NCI-H1048 (cell line): ENCODE results near the gene CDRT4.

Experiments used
- DNase-seq: peaks from one replicate; lab custom pipeline; 2025; lab: John Stamatoyannopoulos, UW

CDRT4 gene

DNA sequence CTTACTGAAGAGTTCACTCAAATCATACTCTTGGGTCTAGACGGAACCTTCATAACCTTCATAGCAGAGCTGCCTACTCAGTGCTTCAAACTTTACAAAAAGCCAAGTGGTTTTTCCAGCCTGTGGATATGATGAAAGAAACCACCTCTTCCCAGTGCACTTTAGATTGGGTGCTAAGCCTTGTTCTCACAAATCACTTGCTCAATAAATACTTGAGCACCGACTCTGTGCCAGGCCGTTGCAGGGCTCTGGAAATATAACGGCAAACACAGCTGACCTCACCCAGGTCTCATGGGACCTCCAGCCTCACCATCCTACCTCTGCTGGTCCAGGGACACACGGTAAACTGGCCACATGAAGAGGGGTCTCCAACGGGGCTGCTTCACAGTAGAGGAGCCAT, 35.7 kb downstream of the CDRT4 start:
- no peak for DNase-seq

DNA sequence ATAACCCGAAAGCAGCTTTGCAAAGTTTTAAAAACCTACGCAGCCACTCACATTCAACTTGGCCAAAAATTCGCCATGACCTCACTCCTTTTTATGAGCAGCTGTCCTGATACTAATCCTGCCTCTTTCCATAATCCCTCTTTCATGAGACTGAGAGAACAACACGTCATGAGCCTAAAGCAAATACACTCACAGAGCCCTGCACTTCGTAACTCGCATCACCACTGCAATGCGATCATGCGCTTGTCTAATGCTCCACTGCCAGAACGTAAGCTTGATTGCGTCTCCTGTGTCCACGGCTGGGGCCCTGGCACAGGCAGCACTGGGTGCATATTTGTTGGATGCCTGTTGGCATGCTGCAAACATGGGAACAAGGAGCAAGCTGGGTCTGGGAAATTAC, 36.2 kb downstream of the CDRT4 start:
- DNase-seq = no peak

DNA sequence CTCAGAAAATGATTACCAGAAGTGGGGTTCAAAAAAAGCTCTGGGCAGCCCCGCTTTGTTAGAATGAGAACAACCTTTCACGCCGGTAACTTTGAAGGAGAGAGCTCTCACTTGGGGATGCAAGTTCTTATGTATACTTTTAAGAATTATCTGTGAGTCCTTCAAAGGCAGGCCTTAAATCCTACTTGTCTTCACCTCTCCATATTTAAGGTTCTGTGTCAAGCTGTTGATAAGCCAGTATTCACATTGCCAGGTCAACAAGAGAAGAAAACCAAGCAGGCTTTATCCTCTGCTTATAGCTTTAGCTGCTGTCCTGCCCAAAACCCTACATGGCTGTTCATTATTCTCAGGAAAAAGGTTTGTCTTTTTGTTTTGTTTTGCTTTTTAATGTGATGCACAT, 42.9 kb downstream of the CDRT4 start:
- no peak for DNase-seq

DNA sequence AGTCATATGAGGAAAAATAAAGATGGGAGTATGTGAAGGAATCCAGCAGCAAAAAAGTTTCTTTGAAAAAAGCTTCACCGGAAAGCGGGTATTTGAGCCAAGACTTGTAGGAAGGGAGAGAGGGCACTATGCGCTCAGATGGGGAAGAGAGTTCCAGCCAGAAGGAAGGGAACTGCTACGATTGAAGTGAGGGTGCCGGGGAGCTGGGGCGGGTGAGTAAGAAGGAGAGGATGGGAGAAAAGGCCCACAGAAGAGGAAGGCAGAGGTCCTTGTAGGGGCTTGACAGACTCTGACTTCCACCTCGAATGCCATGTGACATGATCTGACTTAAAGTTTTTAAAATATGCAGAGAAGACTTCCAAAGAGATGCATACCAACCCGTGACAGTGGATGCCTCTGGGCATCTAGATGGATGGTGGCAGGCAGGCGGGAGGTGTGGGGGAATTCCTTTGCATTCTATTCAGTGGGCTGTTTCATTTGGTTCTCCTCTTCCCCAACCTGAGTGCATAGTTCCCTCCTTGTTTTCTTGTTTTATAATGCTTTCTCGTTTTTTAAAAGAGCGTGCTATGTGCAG, 44.9 kb downstream of the CDRT4 start:
- no peak for DNase-seq

DNA sequence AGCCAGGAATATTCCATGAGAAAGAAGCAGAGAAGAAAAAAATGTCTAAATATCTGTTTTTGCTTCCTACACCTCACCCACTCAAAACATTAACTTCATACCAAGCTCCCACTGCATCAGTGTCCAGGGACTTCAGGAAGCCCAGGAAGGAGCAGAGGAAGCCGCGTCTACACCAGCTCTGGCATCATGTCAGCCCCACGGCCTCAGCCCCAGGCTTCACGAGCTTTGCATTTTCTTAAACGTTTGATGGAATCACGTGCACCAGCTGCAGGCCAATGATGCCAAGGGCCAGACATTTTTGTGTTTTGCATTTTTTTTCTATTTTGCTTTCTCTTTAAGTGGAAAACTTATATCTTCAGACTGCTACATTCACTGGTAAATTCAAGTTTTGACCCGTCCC, 48.6 kb downstream of the CDRT4 start:
- DNase-seq = no peak

DNA sequence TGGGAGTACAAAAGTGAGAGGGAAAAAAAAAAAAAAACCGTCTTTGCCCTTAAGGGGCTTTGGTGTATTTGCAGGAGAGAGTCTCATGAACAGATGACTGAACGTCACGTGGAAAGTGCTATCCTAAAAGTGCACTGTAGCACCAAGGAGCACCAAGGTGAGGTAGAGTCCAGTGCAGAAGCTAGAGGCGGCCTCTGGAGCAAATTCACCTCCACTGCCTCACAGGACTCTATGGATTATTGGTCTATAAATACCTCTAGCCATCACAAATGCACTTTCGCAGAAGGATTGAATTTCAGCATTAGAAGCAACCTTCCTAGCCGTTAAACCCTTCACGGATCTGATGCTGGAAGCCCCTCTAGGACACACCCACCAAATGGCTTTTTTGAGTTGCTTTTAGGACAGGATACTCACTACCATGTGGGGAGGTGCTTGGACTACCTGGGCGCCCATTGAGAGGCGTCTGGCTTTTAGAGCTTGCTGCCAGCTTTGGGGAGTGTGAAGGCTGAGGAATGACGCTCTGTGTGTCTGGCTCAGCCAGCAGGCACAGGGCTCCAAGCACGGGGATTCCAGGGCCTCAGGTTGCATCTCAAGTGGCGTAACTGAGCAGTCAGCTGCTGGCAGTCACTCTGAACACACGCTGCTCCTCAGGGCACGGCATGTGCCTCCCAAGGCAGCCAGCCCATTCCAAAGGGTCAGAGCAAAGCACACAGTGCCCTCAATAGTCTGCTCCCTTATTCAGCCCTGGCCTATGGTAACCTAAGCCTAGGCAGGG, 52.7 kb downstream of the CDRT4 start:
- no peak for DNase-seq

DNA sequence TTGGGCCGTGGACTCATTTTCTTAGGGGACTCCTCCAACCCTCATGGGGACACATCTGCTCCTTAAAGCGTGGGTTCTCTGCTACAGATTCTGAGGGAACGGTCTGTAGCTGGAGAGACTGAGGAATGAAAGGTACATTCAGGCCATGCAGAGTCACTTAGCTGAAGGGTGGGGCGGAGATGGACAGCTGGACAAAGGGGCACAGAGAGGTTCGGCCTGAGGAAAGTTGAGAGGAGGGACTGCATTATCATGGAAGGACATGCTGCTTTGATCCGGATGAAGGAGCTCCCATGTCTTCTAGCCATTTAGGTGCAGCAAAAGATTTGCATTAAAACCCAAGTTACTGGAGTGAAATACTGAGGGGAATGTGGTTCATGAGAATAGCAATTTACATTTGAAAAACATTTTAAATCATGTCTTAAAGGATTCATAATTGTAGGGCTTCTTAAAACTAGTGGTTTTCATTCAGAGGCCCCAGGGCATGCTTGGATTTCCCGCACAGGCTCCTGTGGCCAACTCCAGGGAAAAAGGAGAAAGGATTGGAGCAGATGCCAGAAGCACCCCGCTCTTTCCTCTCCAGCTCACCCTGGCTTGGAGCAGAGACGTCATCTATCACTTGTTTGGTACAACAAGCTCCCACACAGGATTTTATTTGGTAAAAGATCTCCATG, 54.2 kb downstream of the CDRT4 start:
- DNase-seq = no peak

DNA sequence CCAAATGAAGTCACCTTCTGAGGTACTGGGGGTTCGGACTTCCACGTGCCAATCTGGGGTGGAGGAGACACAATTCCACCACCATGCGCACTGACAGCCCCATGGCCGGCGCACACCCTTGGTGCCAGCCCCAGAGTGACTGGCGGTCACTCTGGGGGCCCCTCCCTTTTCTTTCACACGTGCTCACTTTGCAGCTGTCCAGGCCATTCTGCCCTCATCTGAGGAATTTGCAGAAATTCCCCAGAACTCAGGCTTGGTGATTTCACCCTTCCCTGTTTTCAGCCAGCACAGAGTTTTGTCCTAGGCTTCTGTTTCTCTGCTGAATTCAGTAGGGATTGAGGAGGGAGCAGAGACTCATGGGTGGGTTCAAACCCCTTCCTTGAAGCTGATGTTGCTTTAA, 54.8 kb downstream of the CDRT4 start:
- no peak for DNase-seq

DNA sequence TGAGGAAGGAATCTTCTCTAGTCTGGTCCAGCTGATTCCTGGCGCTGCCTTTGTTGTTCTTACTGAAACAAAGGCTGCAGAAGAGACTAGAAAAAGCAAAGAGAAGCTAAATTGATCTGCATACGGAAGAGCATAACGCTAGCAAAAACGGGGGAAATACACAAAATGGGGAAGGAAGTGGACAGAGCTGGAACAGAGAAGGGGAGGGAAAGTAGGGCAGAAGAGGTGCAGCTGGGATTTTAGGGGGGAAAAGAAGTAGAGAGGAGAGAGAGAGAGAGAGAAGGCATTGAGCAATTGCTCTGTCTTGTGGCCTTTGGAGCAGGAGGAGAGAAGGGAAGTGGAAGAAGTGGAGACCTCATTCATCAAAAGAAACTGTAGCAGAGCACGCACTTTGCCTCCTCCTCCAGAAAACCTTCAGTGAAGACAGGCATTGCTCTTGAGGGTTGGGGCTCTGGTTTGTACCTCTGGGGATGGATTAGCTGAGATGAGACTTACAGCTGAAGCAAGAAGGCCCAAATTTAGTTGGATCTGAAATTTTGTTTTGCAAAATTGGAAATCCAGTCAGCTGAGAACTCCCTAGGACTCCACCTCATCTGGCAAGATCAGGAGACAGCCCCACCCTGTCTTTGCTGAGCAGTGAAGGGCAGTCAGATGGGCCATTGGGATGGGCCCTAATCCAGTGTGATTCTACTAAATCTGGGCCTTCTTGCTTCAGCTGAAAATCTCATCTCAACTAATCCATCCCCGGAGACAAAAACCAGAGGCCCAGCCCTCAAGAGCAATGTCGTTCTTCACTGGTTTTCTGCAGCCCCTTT, 55.8 kb downstream of the CDRT4 start:
- no peak for DNase-seq

DNA sequence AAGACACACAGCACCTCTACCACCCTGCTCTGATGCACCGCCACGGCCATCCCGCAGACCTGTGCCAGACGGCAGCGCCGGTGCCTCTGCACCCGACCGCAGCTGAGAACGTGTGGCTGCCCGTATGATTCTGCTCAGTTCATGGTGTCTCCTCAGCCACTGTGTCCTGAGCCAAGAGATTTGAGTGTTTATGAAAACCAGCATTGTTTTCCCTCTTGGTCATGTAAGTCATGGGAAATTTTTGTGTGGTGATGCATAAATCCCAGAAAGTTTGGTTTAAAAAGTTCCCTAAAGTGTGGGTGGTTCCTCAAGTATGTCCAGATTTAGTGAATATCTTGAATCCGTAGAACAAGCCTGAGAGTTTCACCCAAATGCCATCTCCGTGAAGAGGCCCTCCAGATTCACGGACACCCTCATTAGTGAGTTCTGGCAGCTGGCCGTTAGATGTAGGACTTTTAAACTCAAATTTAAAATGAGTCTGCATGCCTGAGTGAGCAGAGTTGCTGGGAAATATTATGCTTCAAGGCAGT, 57.6 kb downstream of the CDRT4 start:
- no peak for DNase-seq

DNA sequence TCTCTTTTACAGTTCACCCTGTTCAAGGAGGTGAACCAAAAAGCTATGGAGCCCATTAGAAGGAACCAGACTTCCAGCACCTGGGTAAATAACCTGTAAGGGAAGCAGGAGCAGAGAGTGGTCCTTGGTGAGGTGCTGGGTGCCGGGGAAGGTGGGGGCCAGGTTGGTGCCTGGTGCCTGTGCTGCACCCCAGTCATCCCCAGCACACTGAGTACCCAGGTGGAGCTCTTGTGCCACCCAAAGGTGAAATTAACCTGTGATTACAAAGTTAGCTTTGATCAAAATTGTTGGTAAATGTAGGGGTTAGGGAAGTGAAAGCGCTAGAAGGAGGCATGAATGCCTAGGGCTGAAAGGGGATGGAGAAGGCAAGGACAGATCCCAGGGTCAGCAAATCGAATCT, 58.6 kb downstream of the CDRT4 start:
- no peak for DNase-seq

DNA sequence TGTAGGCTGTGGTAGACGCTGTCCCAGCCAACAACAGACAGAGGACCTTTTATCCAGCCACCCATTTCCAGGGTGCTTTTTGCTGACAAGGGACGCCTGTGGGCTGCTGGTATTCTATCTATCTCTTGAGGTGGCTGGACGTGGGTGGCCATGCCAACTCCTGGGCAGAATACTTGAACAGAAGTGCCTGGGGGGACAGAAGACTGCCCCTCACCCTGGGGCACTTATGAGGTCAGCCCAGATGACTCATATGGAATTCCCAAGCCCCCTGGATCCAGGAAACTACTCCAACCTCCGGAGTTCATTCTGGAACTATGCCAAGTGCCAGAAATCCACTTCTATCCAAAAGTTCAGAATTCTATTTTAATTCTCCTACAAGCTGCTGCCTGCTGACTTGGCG, 61.3 kb downstream of the CDRT4 start:
- DNase-seq = no peak

DNA sequence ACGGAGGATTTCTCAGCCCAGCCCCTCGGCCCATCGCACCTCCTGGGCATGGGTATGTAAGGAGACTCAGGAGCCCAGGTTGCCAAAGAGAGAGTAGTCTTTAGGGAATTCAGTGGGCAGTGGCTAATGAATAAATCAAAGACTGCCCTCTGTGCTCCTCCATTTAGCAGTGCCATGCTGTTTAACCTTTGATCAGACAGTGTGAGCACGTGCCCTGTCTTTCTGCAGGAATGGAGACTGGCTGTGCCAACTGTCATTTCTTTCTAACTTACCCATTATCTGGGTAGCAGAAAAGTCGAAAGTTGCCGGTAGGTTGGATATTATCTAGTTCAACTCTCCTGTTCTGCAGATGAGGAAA, 62.4 kb downstream of the CDRT4 start:
- DNase-seq = no peak

DNA sequence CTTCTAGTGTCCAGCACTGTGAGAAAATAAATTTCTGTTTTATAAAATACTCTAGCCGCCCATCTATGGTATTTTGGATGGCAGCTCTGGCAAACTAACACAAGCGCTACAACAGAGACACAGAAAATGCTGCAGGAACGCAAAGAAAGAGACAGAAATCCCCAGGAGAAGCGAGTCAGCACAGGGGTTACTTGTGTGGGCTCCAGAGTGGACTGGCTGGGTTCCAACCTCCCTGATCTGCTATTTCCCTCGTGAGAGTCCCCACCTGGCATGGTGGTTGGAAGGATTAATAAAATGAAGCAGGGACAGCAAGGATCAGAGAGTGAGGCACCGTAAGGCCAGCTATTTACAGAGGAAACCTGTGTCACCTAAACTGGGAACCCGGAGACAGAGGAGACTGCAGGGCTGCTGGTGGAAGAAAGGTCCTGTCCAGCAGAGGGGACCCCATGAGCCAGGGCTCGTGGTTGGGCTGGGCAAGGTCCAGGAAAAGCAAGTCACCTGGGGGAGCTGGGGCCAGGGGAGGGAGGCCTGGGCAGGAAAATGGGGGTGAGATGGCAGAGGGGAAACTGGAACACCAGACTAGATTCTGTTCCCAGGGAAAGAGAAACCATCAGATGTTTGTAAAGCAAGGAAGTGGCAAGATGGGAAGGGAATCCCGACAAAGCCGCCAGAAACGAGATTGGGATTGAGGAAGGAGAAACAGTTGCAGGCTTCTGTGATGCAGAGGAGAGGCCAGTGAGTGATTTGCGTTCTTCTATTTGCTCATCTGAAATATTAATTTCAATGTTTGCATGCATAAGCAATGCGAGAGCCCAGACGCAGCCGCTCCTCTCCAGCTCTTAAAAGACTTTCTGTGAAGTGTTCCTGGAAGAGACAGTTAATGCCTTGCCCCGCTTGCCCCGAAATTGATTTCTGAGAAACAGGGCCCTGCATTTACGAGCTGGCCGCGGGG, 63.0 kb downstream of the CDRT4 start:
- no peak for DNase-seq

DNA sequence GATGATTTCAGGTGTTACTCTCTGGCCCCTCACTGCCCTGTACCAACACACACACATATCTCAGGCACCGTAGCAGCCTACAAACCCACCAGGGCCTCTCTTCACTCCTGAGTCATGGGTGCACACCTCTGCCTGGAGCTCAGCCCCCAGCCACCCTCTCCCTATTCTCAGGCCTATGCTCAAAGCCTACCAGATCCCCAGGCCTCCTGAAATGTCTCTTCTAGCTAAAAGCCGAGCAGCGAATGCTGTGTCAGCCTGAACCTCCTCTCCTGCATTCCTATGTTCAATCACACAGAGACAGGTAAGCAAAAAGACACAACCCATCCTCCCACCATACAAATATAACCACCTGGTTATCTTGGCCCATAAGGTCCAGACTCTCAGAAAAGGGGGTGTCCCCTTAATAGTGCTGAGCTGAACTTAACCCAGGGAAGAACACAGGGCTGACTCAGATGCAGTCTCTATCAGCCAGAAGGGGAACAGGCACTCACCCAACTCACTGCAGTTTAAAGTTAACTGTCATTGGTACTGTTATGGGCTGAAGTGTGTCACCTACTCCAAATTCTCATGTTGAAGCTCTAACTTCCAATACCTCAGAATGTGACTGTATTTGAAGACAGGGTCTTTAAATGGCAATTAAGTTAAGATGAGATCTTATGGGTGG, 64.0 kb downstream of the CDRT4 start:
- no peak for DNase-seq

DNA sequence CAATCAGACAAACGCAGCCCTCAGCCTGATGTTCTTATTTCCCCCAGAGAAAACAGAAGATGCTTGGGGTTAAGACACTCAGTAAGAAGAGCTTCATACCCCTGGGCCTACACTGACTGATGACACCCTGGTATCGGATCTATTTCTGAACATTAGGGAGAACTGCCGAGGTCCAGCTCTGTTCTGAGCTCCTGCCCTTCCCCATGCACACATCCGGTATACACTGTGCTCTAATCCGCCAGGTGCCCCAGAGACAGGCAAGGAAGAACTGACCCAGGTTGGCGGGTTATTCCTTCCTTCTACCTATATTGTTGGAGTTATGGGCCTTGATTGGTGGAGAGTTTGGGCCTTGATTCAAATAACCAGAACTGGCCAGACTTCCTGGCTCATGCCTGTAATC, 68.0 kb downstream of the CDRT4 start:
- no peak for DNase-seq

DNA sequence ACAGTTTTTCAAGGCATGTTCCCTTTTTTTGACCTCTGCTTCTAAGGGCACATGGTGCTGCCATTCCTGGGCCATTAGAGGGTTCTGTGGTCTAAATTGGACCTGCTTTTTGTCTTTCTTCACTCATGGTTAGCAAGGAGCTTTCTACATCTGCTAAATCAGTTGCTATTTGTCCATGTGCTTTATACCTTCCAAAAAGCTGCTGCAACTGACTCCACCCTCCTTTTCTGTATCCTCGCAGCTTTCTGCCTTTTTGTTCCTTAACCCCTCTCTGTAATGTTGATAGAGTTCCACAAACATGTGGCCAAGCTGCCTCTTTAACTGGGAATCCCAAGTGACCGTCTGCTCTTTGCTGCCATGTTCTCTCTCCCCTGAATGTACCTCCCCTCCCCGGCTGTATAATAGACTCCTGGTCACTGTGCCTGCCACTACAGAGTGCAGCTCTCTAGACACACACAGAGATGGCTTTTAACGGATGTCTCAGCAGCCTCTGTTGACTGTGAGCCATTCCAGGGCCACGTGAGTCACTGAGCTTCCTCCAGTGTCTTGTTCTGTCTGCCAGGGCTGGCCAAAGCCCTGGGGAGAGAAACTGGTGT, 68.6 kb downstream of the CDRT4 start:
- no peak for DNase-seq

DNA sequence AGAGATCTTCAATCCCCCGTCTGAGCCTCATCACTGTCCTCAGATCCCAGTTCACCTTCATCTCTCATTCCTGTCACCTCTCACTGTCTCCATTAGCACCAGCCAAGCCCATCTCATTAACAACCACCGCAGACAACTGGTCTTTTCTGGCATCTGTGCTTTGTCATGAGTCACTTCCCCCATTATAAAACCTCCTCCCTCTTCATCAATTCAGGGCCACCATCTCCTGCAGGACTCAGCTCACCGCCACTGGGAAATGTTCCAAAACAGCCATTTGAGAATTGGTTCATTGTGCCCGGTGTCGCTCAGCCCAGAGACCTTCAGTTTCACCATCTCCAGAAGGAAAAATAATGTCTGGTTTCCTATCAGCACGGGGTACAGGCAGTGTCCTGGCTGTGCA, 69.1 kb downstream of the CDRT4 start:
- no peak for DNase-seq

DNA sequence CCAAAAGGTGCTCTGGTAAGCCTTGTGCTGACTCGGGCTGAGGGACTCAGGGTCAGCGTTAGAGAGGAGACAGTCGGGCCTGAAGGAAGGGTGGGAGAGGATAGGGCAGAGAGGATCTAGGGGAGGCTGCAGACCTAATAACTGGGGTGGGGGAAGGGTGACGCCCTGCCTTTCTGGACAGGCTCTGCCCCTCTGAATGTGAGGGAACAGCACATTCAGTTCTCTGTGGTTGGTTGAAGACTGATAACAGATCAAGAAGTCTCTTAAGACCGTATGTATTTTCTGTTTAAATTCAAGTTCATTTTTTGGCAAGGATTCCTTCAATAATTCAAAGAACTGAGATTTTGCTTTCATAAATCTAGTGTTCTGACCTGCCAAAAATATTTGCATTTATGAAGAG, 69.8 kb downstream of the CDRT4 start:
- DNase-seq = no peak

DNA sequence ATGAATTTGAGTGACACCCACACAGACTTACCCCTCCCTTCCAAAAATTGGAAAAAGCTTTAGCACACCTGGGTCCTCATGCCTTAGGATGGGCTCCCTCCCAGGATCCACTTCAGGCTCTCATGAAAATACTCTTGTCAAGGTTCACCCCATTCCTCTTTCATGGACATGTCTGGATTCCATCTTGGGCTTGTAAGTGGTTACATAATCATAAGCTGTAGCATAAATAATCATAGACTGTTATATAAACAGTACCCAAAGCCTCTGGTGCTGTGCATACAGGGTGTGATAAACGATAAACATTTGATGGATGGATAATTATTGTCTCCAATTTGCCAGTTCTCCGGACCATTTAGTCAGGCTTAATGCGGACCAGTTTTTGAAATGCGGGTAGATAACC, 72.3 kb downstream of the CDRT4 start:
- DNase-seq = no peak
